GM20431 (cell line): ENCODE results near the gene FOSB.

ENCODE experiments used
- in situ Hi-C: fragments of 300-500 bp; cut with MseI, MboI; formaldehyde crosslinking; loops from one replicate; pipeline ENCODE4 v1.15.0; 2020; ENCODE audit warnings: low sequenced_read_pairs; ENCODE audit not compliant: unreplicated experiment

The FOSB gene

GRCh38 chr19:45464274-45464673 is 3.5 kb upstream of the FOSB start:
- in situ Hi-C loops: no loop called here

- in situ Hi-C loops: no loop called here
Observed at GRCh38 chr19:45464852-45465441, 2.8 kb upstream of the FOSB start.

GRCh38 chr19:45467115-45467455 is 711 bp upstream of the FOSB start:
- in situ Hi-C loops: no loop called here

- in situ Hi-C loops: no loop called here
Observed at GRCh38 chr19:45468159-45468651, 409 bp downstream of the FOSB start.

GRCh38 chr19:45468803-45469131 is 971 bp downstream of the FOSB start:
- in situ Hi-C loops: no loop called here

- in situ Hi-C loops: no loop called here
Observed at GRCh38 chr19:45469132-45469944, 1.5 kb downstream of the FOSB start.

GRCh38 chr19:45469945-45470761 is 2.4 kb downstream of the FOSB start:
- in situ Hi-C loops: no loop called here

GRCh38 chr19:45470762-45471081 is 2.9 kb downstream of the FOSB start:
- in situ Hi-C loops: no loop called here

GRCh38 chr19:45471111-45471930 is 3.5 kb downstream of the FOSB start:
- in situ Hi-C loops: no loop called here

GRCh38 chr19:45471931-45472562 is 4.3 kb downstream of the FOSB start:
- in situ Hi-C loops: no loop called here

- in situ Hi-C loops: no loop called here
Observed at GRCh38 chr19:45472563-45473366, 5.0 kb downstream of the FOSB start.

GRCh38 chr19:45473367-45473681 is 5.5 kb downstream of the FOSB start:
- in situ Hi-C loops: no loop called here

GRCh38 chr19:45473682-45474605 is 6.1 kb downstream of the FOSB start:
- in situ Hi-C loops: no loop called here

- in situ Hi-C loops: no loop called here
Observed at GRCh38 chr19:45474606-45475521, 7.1 kb downstream of the FOSB start.

GRCh38 chr19:45475537-45476291 is 7.9 kb downstream of the FOSB start:
- in situ Hi-C loops: no loop called here

GRCh38 chr19:45476304-45476703 is 8.5 kb downstream of the FOSB start:
- in situ Hi-C loops: no loop called here

- in situ Hi-C loops: no loop called here
Observed at GRCh38 chr19:45477186-45477585, 9.4 kb downstream of the FOSB start.
